Muscle of leg (tissue), 11 donors: Measurements from ENCODE around the gene ZNF683. TPM values are rescaled to one million over a fixed set of nuclear protein-coding genes. Genes with fewer than 3 reads are reported as not detected.

Source experiments
- DNase-seq: peaks from one replicate; pipeline ENCODE4 v3.0.0; 2013
- H3K27ac ChIP-seq: one replicate; pipeline ENCODE4 v1.5.1; 2013; ENCODE audit warnings: mild to moderate bottlenecking, low read length, control low read depth
- H3K27me3 ChIP-seq: one replicate; pipeline ENCODE4 v1.6.1; 2013; ENCODE audit warnings: low read length; ENCODE audit not compliant: control insufficient read depth, insufficient read depth
- H3K36me3 ChIP-seq: one replicate; pipeline ENCODE4 v1.6.1; 2013; ENCODE audit warnings: low read length; ENCODE audit not compliant: control insufficient read depth, insufficient read depth
- H3K4me1 ChIP-seq: one replicate; pipeline ENCODE4 v1.6.1; 2013; ENCODE audit warnings: low read length; ENCODE audit not compliant: control insufficient read depth, insufficient read depth
- H3K4me3 ChIP-seq: one replicate; pipeline ENCODE4 v1.5.1; 2013; ENCODE audit warnings: low read length, control low read depth
- H3K9me3 ChIP-seq: replicated peaks from 2 replicates; pipeline ENCODE4 v1.6.1; 2013; ENCODE audit warnings: low read depth, low read length; ENCODE audit not compliant: control insufficient read depth
- WGBS: methylation state at CpG from one replicate; pipeline ENCODE4 v1.1.5; 2013; ENCODE audit warnings: missing lambda C conversion rate; ENCODE audit not compliant: insufficient coverage; 5-methylcytosine and 5-hydroxymethylcytosine counted together
- polyA plus RNA-seq, 8 donors: library from polyadenylated mRNA; unstranded; fragments of 120-200 nt; gene quantifications; one replicate each; pipeline versions ENCODE4 v1.2.1 to v1.2.3, GENCODE V29; 2013; ENCODE audit warnings: inconsistent platforms in 1 of 8, low replicate concordance in 1 of 8; ENCODE audit not compliant: insufficient read length in 8 of 8, insufficient read depth in 1 of 8
- total RNA-seq: library from RNA; stranded (reverse); fragments of 120-200 nt; gene quantifications from one replicate; pipeline ENCODE4 v1.2.4, GENCODE V29; 2013

The ZNF683 gene
- total and polyA plus RNA-seq, 9 donors, result not detected

DNA sequence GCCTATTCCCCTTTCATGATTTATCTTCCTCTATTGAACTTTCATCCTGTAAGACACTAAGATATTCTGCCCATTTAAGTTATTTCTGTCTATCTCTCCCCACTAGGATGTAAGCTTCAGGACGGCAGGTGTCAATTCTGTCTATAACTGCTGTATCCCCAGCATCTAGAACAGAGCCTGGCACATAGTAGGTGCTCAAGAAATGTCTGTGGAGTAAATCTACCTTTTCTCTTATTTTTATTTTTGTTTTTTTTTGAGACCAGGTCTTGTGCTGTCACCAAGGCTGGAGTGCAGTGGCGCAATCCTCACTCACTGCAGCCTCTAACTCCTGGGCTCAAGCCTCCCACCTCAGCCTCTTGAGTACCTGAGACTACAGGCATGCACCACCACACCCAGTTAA is 49.2 kb downstream of the ZNF683 start:
- WGBS, result 100% methylated on average over 1 of the region's 2 CpGs
- no peaks in the 10 kb centered on the region for H3K9me3 ChIP-seq
- DNase-seq, result no peak
- H3K27ac ChIP-seq, result no peak overlapping the region
- no peak overlapping the region for H3K4me3 ChIP-seq
- no peaks in the 10 kb centered on the region for H3K27me3 ChIP-seq
- H3K36me3 ChIP-seq, result no peaks in the 10 kb centered on the region
- H3K4me1 ChIP-seq, result peaks cover 4% of the 10 kb centered on the region

DNA sequence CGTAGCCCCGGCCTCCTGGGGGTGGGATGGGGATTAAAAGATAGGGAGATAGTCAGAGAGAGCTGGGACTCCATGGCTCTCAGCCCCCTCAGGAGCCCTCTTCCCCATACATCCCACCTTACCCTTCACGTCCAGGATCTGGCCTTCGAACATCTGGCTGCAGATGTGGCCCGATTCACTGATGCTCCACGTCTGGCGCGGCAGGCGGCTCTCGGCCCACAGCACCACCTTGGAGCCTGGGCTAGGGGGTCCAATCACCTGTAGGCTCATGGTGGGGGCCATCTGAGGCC is 50.6 kb downstream of the ZNF683 start:
- Histone ChIP-seq H3K27ac (no peak overlapping the region), H3K36me3 (no peaks in the 10 kb centered on the region), H3K27me3 (no peaks in the 10 kb centered on the region), H3K4me1 (peaks cover 4% of the 10 kb centered on the region), H3K9me3 (no peaks in the 10 kb centered on the region), H3K4me3 (no peak overlapping the region)
- 80% methylated on average over 3 of the region's 10 CpGs for WGBS
- no peak for DNase-seq

DNA sequence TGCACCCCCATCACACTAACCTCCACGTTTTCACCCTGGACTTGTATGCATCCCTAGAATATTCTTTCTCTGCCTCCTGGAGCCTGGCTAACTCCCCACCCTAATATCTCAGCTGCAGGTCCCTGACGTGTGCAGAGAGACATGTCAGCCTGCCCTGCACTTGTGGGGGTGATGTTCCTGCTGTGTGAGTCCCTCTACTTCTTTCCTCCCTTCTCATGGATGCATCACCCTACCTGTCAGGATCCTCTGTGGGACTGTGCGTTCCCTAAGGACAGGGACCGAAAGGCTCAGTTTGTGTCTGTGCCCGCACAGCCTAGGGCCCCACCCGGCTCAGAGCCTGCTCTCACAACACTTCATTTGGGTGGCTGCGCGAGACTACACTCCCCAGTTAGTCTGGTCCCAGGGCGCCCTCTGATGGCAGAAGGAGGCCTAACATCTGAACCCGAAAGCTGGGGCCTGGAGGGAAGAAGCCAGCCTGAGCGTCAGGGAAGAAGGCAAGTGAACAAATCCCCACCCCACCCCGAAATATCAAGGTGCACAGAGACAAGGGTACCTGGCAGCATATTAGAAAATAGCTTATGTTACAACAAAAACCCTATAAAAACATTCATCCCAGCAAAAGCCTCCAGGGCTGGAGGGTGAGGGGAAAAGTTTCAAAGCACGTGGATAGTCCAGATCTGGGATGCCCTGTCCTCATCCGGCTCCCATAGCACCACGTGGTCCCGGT is 51.1 kb downstream of the ZNF683 start:
- Histone ChIP-seq H3K4me3 (no peak overlapping the region), H3K4me1 (peaks cover 4% of the 10 kb centered on the region), H3K9me3 (no peaks in the 10 kb centered on the region), H3K36me3 (no peaks in the 10 kb centered on the region), H3K27ac (no peak overlapping the region), H3K27me3 (no peaks in the 10 kb centered on the region)
- peak; percentile 91 for DNase-seq
- 6% methylated on average over 3 of the region's 16 CpGs for WGBS

DNA sequence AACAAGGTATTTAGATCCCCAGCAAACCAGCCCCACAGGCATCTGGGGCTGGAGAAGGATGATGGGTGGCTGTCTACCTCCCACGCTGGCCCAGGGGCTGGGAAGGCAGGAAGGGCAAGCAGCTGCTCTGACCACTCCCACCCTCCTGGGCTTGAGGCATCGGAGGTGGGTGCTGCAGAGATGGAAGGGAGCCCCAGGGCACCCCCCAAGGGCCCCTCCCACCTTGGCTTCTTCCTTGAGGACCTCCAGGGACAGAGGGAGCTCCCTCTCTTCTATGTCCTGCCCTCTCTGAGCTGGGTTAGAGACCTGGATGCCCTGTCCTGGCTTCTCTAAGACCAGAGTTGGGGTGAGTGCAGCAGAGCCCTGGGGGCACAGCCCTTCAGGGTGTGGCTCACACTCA is 51.7 kb downstream of the ZNF683 start:
- no peaks in the 10 kb centered on the region for H3K9me3 ChIP-seq
- no peak overlapping the region for H3K27ac ChIP-seq
- no peak overlapping the region for H3K4me3 ChIP-seq
- no peaks in the 10 kb centered on the region for H3K36me3 ChIP-seq
- no peaks in the 10 kb centered on the region for H3K27me3 ChIP-seq
- no peak for DNase-seq
- WGBS, result no CpG with 5 or more reads among the region's 2 CpGs
- peaks cover 4% of the 10 kb centered on the region for H3K4me1 ChIP-seq

GRCh38 chr1:26318338-26319064 is 54.0 kb downstream of the ZNF683 start:
- Histone ChIP-seq H3K9me3 (no peaks in the 10 kb centered on the region), H3K27ac (no peak overlapping the region), H3K36me3 (no peaks in the 10 kb centered on the region), H3K4me1 (peaks cover 7% of the 10 kb centered on the region), H3K27me3 (no peaks in the 10 kb centered on the region), H3K4me3 (peak overlapping the region; percentile 8)
- peak; percentile 35 for DNase-seq
- WGBS, result 81% methylated on average over 7 of the region's 9 CpGs

- Histone ChIP-seq H3K9me3 (no peaks in the 10 kb centered on the region), H3K27ac (no peak within 1 kb of the TSS), H3K27me3 (no peaks in the 10 kb centered on the region), H3K36me3 (no peaks in the 10 kb centered on the region), H3K4me3 (peak within 1 kb of the TSS; percentile 8), H3K4me1 (peaks cover 7% of the 10 kb centered on the region)
- no peak for DNase-seq
- WGBS, result 51% methylated on average over 5 of the region's 12 CpGs
These were observed 54.8 kb downstream of the ZNF683 start, which contains the start of gene CD52 for GRCh38 chr1:26317612-26318337. Gene CD52, plus strand, starts transcription at chr1:26317958. Its CDS starts 60 bp downstream, at chr1:26318018.

- no peak for DNase-seq
- H3K4me1 ChIP-seq, result peaks cover 7% of the 10 kb centered on the region
- no peak overlapping the region for H3K27ac ChIP-seq
- H3K4me3 ChIP-seq, result no peak overlapping the region
- no peaks in the 10 kb centered on the region for H3K27me3 ChIP-seq
- 71% methylated on average over 1 of the region's 2 CpGs for WGBS
- no peaks in the 10 kb centered on the region for H3K36me3 ChIP-seq
- H3K9me3 ChIP-seq, result no peaks in the 10 kb centered on the region
These were observed 55.4 kb downstream of the ZNF683 start for GRCh38 chr1:26317146-26317545.

DNA sequence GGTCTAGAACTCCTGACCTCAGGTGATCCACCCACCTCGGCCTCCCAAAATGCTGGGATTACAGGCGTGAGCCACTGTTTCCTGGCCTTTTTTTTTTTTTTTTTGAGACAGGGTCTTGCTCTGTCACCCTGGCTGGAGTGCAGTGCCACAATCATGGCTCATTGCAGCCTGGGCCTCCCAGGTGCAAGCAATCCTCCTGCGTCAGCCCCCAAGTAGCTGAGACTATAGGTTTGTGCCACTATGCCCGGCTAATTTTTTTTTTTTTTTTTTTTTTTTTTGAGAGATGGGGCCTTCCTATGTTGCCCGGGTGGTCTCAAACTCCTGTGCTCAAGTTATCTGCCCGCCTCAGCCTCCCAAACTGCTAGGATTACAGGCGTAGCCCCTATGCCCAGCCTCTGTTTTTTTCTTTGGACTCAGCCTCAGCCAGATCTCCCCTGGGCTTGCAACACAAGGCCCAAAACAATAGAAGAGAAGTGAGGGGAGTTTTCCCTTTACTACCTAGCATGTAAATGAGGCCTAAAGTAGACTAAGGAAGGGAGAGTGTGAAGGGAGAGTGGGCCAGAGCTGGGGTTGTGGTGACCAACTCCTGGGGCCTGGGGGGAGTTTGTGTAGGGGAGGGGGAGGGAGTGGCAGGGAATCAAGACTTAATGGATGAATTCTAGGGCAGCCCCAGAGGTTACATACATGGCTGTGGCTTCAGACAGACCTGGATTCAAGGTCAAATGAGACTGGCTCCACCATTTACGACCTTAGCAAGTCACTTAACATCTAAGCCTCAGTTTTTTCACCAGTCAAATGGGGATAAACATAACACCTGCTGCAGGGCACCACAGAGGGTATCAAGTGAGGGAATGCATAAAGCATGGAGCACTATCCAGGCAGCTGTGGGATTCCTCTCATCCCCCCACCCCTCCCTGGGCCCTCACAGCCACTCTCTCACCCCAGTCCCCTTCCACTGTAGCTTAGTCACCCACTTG is 56.4 kb downstream of the ZNF683 start:
- H3K27ac ChIP-seq, result no peak overlapping the region
- H3K4me1 ChIP-seq, result peaks cover 3% of the 10 kb centered on the region
- no peaks in the 10 kb centered on the region for H3K9me3 ChIP-seq

DNA sequence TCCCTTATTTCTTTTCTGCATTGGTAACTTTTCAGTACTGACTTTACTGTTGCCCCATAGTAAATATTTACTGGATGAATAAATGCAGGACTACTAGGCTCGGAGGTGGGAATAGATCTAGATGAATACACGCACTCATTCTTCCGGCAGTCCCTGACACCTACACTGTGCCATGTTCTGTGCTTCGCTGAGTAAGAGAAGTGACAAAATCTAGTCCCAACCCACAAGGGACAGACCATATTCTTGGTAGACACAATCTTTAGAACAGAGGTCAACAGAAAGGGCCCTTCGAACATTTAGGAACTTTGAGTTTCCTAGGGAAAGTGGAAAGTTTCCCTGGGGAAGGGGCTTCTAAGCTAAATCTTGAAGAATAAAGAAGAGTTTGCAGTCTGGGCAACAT is 58.0 kb downstream of the ZNF683 start:
- peaks cover 3% of the 10 kb centered on the region for H3K4me1 ChIP-seq
- no peak overlapping the region for H3K27ac ChIP-seq
- DNase-seq, result no peak
- no peaks in the 10 kb centered on the region for H3K36me3 ChIP-seq
- no peak overlapping the region for H3K4me3 ChIP-seq
- no CpG with 5 or more reads among the region's 5 CpGs for WGBS
- H3K9me3 ChIP-seq, result no peaks in the 10 kb centered on the region
- no peaks in the 10 kb centered on the region for H3K27me3 ChIP-seq

More for the DNA sequence above, 56.4 kb downstream of the ZNF683 start:
- Histone ChIP-seq H3K36me3 (no peaks in the 10 kb centered on the region), H3K4me3 (no peak overlapping the region), H3K27me3 (no peaks in the 10 kb centered on the region)
- DNase-seq, result no peak
- 89% methylated on average over 5 of the region's 8 CpGs for WGBS
